Subcutaneous adipose tissue (tissue), 4 donors: ENCODE data around the gene ACRBP. TPM values are rescaled to one million over a fixed set of nuclear protein-coding genes. Genes with fewer than 3 reads are reported as not detected.

ENCODE experiments used
- total RNA-seq, 4 donors: library from RNA; depleted of rRNA; stranded (reverse); fragments of >200 nt; gene quantifications; one replicate each; pipeline ENCODE4 v1.1.0, GENCODE V29; 2016
- TF ChIP-seq, protein P1 (sequence below): fragments of 450-650 bp; IDR thresholded peaks from one replicate; pipeline ENCODE4 v1.5.1; 2016; ENCODE audit warnings: low read depth, mild to moderate bottlenecking, control low read depth, antibody characterized with exemption, moderate library complexity

Gene ACRBP
- 1 to 10 TPM in 3 of 4 donors, not detected in 1; 2.4 to 4.9 (median 2.4) TPM for total RNA-seq

DNA sequence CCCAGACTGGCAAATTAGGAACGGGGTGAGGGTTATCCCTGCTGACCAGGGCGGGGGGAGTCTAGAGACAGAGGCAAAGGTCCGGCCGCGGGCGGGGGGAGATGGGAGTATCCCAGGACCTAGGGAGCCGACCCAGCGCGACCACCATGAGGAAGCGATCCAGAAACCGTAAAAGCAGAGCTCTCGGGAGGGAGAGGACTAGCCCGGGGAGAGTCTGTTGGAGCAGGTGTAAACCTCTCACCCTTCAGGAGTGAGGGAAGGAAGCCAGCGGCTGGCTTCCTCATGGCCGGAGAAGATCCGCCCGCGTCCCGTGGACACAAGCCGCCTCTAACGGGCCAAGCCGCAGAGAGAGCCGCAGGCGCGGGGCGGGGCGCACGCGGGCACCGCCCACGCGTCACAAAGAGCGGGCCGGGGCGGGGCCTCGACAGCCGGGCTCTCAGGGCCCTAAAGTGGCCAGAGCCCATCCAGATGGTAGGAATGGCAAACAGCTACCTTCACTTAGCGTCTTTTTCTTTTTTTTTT lies at the start of gene ACRBP:
Gene ACRBP, minus strand, starts transcription at position 350 of the 522 bp plus-strand sequence. Its CDS starts 66 bp downstream, at position 284.
- TF ChIP-seq, protein P1, sequence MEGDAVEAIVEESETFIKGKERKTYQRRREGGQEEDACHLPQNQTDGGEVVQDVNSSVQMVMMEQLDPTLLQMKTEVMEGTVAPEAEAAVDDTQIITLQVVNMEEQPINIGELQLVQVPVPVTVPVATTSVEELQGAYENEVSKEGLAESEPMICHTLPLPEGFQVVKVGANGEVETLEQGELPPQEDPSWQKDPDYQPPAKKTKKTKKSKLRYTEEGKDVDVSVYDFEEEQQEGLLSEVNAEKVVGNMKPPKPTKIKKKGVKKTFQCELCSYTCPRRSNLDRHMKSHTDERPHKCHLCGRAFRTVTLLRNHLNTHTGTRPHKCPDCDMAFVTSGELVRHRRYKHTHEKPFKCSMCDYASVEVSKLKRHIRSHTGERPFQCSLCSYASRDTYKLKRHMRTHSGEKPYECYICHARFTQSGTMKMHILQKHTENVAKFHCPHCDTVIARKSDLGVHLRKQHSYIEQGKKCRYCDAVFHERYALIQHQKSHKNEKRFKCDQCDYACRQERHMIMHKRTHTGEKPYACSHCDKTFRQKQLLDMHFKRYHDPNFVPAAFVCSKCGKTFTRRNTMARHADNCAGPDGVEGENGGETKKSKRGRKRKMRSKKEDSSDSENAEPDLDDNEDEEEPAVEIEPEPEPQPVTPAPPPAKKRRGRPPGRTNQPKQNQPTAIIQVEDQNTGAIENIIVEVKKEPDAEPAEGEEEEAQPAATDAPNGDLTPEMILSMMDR = no peak

DNA sequence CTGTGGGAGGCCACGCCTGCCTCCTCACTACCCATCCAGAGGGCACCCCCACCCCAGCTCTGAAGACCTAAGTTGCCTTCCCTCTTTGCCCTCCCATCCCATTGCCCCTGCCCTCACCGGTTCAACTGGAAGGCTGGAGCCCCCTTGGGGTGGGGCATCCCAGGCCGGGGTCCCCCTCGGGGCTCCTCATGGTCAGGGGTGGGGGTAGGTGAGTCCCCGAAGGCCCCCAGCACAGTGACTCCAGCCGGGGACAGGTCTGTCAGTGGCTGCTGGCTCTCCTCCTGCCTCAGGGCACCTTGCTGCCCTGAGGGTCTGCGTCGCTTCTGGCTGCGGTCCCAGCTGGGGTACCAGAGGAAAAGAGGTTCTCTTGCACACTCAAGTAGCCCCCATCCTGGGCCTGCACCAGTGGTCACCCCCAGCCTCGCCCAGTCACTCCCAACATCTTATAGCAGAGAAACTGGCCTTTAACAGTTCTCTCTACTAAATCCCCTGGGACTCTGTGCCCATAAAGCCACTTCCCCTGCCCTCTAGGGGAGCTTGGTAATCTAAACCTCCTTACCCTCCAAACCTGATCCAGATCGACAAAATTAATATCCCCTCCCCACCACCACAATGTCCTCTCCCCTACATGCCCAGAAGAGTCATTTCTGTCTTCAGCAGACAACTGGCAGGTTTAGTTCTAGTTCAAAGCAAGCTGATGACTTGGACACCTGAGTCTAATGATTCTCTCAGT lies 48.2 kb upstream of the ACRBP start:
- TF ChIP-seq, protein P1 = no peak

DNA sequence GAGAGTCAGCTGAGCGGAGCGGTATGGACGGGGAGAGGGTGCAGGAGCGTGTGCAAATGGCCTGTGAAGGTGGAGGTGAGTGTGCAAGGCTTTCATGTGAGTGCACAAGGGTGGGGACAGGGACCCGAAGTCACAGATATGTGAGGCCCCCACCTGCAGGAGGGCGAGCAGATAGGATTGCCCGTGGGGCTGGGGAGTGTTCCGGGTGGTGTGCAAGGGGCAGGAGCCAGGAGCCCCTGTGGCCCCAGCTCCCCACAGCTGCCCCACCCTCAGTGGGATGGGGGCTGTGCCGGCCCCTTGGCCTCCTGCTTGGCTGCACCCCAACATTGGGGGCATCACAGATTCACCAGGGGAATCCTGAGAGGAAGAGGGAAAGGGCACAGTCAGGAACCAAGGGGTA lies 47.5 kb upstream of the ACRBP start:
- TF ChIP-seq, protein P1 = no peak

DNA sequence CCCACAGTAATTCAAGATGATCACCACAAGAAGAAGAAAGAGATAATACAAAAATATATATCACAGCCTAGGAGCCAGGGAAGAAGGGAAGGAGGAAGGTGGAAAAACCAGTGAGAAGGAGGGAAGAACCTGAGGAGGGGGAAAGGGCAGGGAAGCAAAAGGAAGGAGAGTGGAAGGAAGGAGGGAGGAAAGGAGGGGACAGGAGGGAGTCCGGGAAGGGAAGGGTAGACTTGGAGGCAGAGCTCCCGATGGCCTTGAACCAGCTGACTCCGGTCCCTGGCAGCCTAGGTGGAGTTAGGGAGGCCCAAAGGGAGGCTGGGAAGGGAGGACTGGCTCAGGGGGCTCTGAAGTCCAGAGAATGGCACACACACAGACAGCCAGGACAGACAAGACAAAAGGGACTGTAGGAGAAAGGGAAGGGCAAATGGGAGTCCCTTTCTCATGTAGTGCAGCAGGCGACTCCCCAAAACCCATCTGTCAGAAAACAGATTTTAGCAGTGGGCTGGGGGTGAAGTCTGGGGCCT lies 46.7 kb upstream of the ACRBP start:
- TF ChIP-seq, protein P1 = no peak

DNA sequence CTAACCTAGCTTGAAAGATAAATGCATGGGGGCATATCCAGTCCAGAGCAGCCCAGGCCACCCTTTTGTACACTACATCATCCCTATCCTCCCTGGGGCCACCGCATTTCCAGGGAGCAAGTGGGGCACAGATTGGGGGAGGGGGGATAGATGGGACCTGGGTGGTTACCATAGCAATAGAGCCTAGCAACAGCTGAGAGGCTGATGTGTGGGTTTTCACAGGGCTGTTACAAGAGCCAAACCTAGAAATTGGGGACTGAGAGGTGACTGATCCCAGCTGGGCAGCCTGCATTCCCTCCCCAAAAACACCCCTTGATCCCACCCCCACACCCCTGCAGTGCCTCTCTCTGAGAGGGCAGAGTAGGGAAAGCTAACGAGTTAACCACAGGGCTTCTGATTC lies 45.7 kb upstream of the ACRBP start:
- TF ChIP-seq, protein P1 = no peak

DNA sequence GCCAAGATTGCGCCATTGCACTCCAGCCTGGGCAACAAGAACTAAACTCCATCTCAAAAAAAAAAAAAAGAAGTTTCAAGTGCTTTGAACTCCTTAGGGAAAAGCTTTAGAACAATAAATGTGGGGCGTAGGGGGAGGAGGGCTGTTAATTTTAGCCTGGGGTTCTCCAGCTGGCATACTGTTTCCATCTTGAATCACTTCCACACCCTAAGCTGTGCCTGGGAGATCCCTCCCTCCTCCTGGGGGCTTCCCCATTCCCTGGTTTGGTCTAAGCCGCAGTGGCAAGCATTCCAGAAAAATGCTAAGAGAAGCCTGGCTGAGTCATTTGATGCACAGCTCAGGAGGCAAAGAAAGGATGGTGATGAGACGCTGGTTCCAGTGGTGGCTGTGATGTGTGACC lies 44.2 kb upstream of the ACRBP start:
- TF ChIP-seq, protein P1 = no peak

DNA sequence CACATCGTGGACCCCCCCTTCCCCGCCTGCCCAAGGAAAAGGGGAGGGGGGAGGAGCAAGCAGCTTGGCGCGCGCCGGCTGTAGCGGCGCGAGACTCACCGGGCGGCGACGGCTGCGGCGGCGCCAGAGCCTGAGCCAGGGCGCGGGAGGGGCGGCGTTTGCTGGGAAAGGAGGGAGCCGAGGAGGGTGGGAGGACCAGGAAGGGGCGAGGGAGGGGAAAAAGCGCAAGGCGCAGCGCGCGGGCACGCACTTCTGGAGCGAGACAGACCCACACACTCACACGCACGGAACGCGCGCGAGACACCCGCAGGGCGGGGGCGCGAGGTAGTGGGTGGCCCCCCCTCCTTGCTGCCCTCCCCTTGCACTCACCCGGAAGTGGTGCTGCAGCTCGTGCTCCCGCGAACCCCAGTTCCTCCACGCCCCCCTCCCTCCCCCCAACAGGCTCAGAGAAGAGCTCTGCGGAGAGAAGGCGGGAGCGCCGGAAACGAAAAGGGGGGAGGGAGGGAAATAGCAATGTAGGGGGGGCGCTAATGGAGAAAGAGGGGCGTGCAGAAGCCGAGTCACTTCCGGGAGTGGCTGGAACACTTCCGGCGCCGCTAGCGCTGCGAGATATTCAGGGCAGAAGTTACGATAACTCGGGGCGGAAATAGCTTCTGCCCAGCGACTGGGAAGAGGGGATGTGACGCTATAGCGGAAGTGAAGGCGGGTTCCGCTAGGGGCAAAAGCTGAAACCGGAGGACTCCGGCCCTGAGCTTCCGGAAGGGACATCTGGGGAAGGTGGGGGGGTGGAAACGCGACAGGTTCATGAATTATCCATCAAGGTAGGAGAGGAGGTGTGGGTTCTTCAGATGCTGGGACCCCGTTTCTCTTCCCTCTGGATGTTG lies 42.0 kb upstream of the ACRBP start, which contains the start of gene ZNF384:
Gene ZNF384, minus strand, starts transcription at position 377 of the 884 bp plus-strand sequence. CDS start 9,855 bp downstream, outside the sequence.
- TF ChIP-seq, protein P1 = no peak
